CD4-positive, alpha-beta T cell (primary cell): ENCODE data around the gene NEBL. TPM values are rescaled to one million over a fixed set of nuclear protein-coding genes. Genes with fewer than 3 reads are reported as not detected.

Experiments used
- ATAC-seq: fragments of 200-7000 bp; cut with Tn5 transposase; one replicate; pipeline ENCODE4 v1.10.0; 2022; ENCODE audit warnings: mild to moderate bottlenecking; ENCODE audit not compliant: poor library complexity
- CTCF ChIA-PET: fragments of 350-600 bp; sonication (Branson Sonifier 250); formaldehyde crosslinking; loops from one replicate; lab custom pipeline; 2021; ENCODE audit warnings: antibody characterized with exemption, inconsistent platforms; lab: Charles Lee
- POLR2A ChIA-PET: fragments of 350-600 bp; sonication (Branson Sonifier 250); formaldehyde crosslinking; loops from one replicate; lab custom pipeline; 2021; ENCODE audit warnings: antibody characterized with exemption, inconsistent platforms; lab: Charles Lee
- DNase-seq, 14 experiments: peaks; one replicate each; pipeline ENCODE4 v3.0.0-alpha.2; 2013 to 2020; ENCODE audit warnings: mixed read lengths in 2 of 14
- H3K27ac ChIP-seq, 2 donors: one replicate each; pipeline versions ENCODE4 v1.5.1 to v1.7.0; 2013; ENCODE audit warnings: low read length in 2 of 2, low read depth in 1 of 2, mild to moderate bottlenecking in 1 of 2
- H3K27me3 ChIP-seq, 2 experiments: 1 replicate in 1 of 2; 2 replicates in 1 of 2; pipeline versions ENCODE4 v1.6.1 to v1.7.0; 2013; ENCODE audit warnings: low read length in 2 of 2, control low read depth in 1 of 2, mild to moderate bottlenecking in 1 of 2, moderate library complexity in 1 of 2; ENCODE audit not compliant: insufficient read depth in 2 of 2, control insufficient read depth in 1 of 2
- H3K36me3 ChIP-seq: one replicate; pipeline ENCODE4 v1.6.1; 2013; ENCODE audit warnings: low read length, control low read depth; ENCODE audit not compliant: insufficient read depth
- H3K4me1 ChIP-seq: one replicate; pipeline ENCODE4 v1.6.1; 2013; ENCODE audit warnings: low read length, control low read depth; ENCODE audit not compliant: insufficient read depth
- H3K4me3 ChIP-seq: one replicate; pipeline ENCODE4 v1.5.1; 2013; ENCODE audit warnings: mild to moderate bottlenecking, low read length, moderate library complexity
- H3K9me3 ChIP-seq, 2 experiments: 1 replicate in 1 of 2; 2 replicates in 1 of 2; pipeline versions ENCODE4 v1.6.1 to v1.7.0; 2013; ENCODE audit warnings: low read length in 2 of 2, mild to moderate bottlenecking in 2 of 2, control low read depth in 1 of 2, moderate library complexity in 1 of 2; ENCODE audit not compliant: control insufficient read depth in 1 of 2, insufficient read depth in 1 of 2
- H3K27ac Mint-ChIP-seq: one replicate; pipeline ENCODE4 v1.8.0; 2020; ENCODE audit warnings: mixed read lengths
- H3K27me3 Mint-ChIP-seq: one replicate; pipeline ENCODE4 v1.8.0; 2021; ENCODE audit warnings: mixed read lengths
- H3K36me3 Mint-ChIP-seq: one replicate; pipeline ENCODE4 v1.8.0; 2021; ENCODE audit warnings: low read depth, mixed read lengths
- H3K4me1 Mint-ChIP-seq: one replicate; pipeline ENCODE4 v1.8.0; 2021; ENCODE audit warnings: low read depth, mixed read lengths
- H3K4me3 Mint-ChIP-seq: one replicate; pipeline ENCODE4 v1.8.0; 2020; ENCODE audit warnings: mild to moderate bottlenecking, mixed read lengths
- H3K9me3 Mint-ChIP-seq: one replicate; pipeline ENCODE4 v1.8.0; 2020; ENCODE audit warnings: mixed read lengths
- CTCF ChIP-seq: fragments of 200-600 bp; IDR thresholded peaks from one replicate; pipeline ENCODE4 v1.8.0; 2022; ENCODE audit warnings: antibody characterized with exemption, mild to moderate bottlenecking
- intact Hi-C, 2 experiments: fragments of 100-400 bp; cut with DNase I in 1 of 2; cut with micrococcal nuclease in 1 of 2; formaldehyde crosslinking; loops; one replicate each; pipeline versions ENCODE4 v1.15.1 to v1.9.0; 2023 to 2025; cut with DNase I, micrococcal nuclease
- total RNA-seq, 174 experiments: library from RNA in 2 of 174; stranded (reverse) in 2 of 174; gene quantifications; one replicate each; pipeline ENCODE4 v1.2.3 and lab custom pipeline; 2021 to 2026

The NEBL gene
- total RNA-seq, 2 experiments from 2014 or later, result 0.17 to 0.22 TPM

DNA sequence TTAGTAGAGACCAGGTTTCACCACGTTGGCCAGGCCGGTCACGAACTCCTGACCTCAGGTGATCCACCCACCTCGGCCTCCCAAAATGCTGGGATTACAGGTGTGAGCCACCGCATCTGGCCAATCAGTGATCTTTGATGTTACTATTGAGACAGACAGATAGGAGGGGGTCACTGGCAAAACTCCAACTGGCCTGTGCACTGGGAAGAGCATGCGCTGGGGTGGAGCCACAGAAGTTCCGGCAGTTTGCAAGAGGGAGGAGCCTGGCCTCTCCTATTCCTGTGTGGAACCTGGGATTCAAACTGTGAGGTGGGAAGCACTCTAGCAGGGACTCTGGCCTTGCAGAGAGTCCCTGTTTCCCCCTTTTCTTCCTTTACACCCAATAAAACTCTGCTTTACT is 60.7 kb downstream of the NEBL start:
- TF ChIP-seq CTCF, result no peak
- intact Hi-C loops, result no loop called here
- H3K9me3 ChIP-seq, result peaks cover 0 to 5% of the 10 kb centered on the region in 2 experiments
- H3K9me3 Mint-ChIP-seq, result peaks cover 13% of the 10 kb centered on the region
- no peaks in the 10 kb centered on the region for H3K36me3 Mint-ChIP-seq
- ChIA-PET POLR2A (no interaction called here), CTCF (no interaction called here)
- no peaks in the 10 kb centered on the region for H3K4me1 Mint-ChIP-seq
- no peak overlapping the region for H3K4me3 ChIP-seq
- H3K27ac Mint-ChIP-seq, result no peak overlapping the region
- H3K27ac ChIP-seq, result no peak overlapping the region
- H3K4me3 Mint-ChIP-seq, result no peak overlapping the region
- H3K27me3 ChIP-seq, result no peaks in the 10 kb centered on the region
- H3K36me3 ChIP-seq, result no peaks in the 10 kb centered on the region
- no peaks in the 10 kb centered on the region for H3K4me1 ChIP-seq
- ATAC-seq, result no peak
- DNase-seq, result no peak
- H3K27me3 Mint-ChIP-seq, result no peaks in the 10 kb centered on the region

DNA sequence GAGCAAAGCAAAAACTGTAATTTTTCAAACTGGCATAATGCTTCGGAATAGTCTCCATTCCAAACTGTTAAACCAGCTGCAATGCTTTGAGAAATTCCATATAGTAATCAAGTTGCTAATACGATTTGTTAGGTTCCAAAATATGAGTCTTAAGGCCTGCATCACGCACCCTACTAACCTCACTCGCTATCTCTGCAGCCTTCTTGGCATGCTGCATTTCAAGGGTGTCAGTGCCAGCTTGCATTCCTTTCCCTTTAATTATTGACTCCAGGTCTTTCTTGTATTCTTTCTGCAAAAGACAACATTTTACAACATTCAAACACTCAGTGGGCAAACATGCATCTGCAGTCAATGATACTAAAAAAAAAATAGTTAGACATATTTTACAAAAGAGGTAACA is 61.8 kb downstream of the NEBL start:
- POLR2A ChIA-PET, result no interaction called here

DNA sequence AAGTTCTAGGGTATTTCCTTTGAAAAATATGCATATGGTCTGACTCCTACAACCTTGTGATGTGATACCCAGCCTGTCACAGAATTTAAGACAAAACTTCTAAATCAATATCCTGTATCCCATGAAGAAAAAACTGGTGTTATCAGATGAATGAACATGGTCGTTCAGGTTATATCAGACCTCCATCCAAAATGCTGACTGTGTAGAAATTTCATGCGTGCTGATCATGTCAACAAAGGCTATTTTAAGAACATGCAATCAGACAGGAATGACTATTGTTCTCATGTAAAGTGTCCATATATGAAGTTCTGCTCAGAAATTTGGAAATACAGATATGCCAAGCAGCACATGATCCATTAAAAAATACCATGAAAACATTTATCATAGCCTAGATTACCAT is 62.3 kb downstream of the NEBL start:
- CTCF ChIA-PET, result no interaction called here
- POLR2A ChIA-PET, result no interaction called here

More for the DNA sequence above, 61.8 kb downstream of the NEBL start:
- Mint-ChIP-seq H3K36me3 (no peaks in the 10 kb centered on the region), H3K9me3 (peaks cover 13% of the 10 kb centered on the region), H3K27ac (no peak overlapping the region), H3K4me3 (no peak overlapping the region), H3K4me1 (no peaks in the 10 kb centered on the region), H3K27me3 (no peaks in the 10 kb centered on the region)
- ATAC-seq (no peak), DNase-seq (no peak)
- H3K27me3 ChIP-seq, result no peaks in the 10 kb centered on the region
- H3K4me3 ChIP-seq, result no peak overlapping the region
- no peak for TF ChIP-seq CTCF
- no peaks in the 10 kb centered on the region for H3K4me1 ChIP-seq
- H3K27ac ChIP-seq, result no peak overlapping the region
- peaks cover 0 to 5% of the 10 kb centered on the region in 2 experiments for H3K9me3 ChIP-seq
- intact Hi-C loops, result no loop called here
- CTCF ChIA-PET, result no interaction called here
- no peaks in the 10 kb centered on the region for H3K36me3 ChIP-seq

More for the DNA sequence above, 62.3 kb downstream of the NEBL start:
- intact Hi-C loops, result no loop called here
- Mint-ChIP-seq H3K4me1 (no peaks in the 10 kb centered on the region), H3K27me3 (no peaks in the 10 kb centered on the region), H3K36me3 (no peaks in the 10 kb centered on the region), H3K27ac (no peak overlapping the region), H3K4me3 (no peak overlapping the region), H3K9me3 (peaks cover 13% of the 10 kb centered on the region)
- no peaks in the 10 kb centered on the region for H3K27me3 ChIP-seq
- H3K9me3 ChIP-seq, result peaks cover 0 to 5% of the 10 kb centered on the region in 2 experiments
- H3K36me3 ChIP-seq, result no peaks in the 10 kb centered on the region
- H3K27ac ChIP-seq, result no peak overlapping the region
- no peak for TF ChIP-seq CTCF
- no peak overlapping the region for H3K4me3 ChIP-seq
- H3K4me1 ChIP-seq, result no peaks in the 10 kb centered on the region
- ATAC-seq (no peak), DNase-seq (no peak)
